ENCODE results near the gene TULP4.
"Not testable (repeated sequence)": the region's sequence is repeated elsewhere in the genome, so short reads cannot be mapped to it uniquely, and the experiment has no call there.

- TF ChIP-seq CTCF (IDR thresholded peaks at IDR 0.05); POLR2A (IDR thresholded peaks at IDR 0.05; ENCODE audit: low read depth); EP300 (IDR thresholded peaks at IDR 0.05); POLR2AphosphoS5 (IDR thresholded peaks at IDR 0.05): not testable (repeated sequence)
These were observed 16.1 kb upstream of the TULP4 start for GRCh38 chr6:158295976-158296853.
